ENCODE data around the gene UMAD1.

DNA sequence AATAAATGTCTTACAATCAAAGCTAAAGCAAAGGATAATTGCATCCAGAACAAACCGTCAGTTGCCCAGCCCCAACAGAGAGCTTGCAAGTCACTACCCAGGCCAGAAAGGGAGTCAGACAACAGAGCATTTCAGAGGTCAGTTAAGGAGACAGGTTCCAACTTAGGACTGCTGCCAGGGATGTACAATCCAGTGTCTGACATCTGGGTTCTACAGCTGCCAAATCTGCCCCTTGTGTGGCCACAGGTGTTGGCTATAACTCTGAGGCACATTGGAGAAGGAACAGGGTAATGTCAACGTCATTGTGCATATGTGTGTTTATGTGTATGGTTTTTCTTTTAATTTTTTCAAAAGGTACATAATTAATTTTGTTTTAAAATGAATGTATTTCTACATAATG, 242.8 kb downstream of the UMAD1 start:
- TF ChIP-seq, protein P1, sequence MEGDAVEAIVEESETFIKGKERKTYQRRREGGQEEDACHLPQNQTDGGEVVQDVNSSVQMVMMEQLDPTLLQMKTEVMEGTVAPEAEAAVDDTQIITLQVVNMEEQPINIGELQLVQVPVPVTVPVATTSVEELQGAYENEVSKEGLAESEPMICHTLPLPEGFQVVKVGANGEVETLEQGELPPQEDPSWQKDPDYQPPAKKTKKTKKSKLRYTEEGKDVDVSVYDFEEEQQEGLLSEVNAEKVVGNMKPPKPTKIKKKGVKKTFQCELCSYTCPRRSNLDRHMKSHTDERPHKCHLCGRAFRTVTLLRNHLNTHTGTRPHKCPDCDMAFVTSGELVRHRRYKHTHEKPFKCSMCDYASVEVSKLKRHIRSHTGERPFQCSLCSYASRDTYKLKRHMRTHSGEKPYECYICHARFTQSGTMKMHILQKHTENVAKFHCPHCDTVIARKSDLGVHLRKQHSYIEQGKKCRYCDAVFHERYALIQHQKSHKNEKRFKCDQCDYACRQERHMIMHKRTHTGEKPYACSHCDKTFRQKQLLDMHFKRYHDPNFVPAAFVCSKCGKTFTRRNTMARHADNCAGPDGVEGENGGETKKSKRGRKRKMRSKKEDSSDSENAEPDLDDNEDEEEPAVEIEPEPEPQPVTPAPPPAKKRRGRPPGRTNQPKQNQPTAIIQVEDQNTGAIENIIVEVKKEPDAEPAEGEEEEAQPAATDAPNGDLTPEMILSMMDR (IDR thresholded peaks at IDR 0.05), result no peak
- TF ChIP-seq POLR2A (IDR thresholded peaks at IDR 0.05; ENCODE audit: low read depth) (no peak), POLR2AphosphoS5 (IDR thresholded peaks at IDR 0.05) (no peak), EP300 (IDR thresholded peaks at IDR 0.05) (no peak)
